T-helper 1 cell treated with Interleukin-12 subunit alpha and Interleukin-12 subunit beta and Interleukin-4 antibody, amounts not matched to agents 30 μg/mL and 1 μg/mL, for 36 hours (primary cell): ENCODE results near the gene CLDN3.
A peak's percentile ranks its signal among the peaks of the same experiment; 100 is the strongest.
"Not testable (repeated sequence)": the region's sequence is repeated elsewhere in the genome, so short reads cannot be mapped to it uniquely, and the experiment has no call there.

ENCODE experiments used
- H3K27ac Mint-ChIP-seq: one replicate; pipeline ENCODE4 v1.8.0; 2021; ENCODE audit warnings: mild to moderate bottlenecking, mixed read lengths
- H3K27me3 Mint-ChIP-seq: one replicate; pipeline ENCODE4 v1.8.0; 2021; ENCODE audit warnings: low read depth, mixed read lengths
- H3K36me3 Mint-ChIP-seq: one replicate; pipeline ENCODE4 v1.8.0; 2021; ENCODE audit warnings: low read depth, mixed read lengths
- H3K4me1 Mint-ChIP-seq: one replicate; pipeline ENCODE4 v1.8.0; 2021; ENCODE audit warnings: low read depth, mixed read lengths
- H3K4me3 Mint-ChIP-seq: one replicate; pipeline ENCODE4 v1.8.0; 2021; ENCODE audit warnings: mild to moderate bottlenecking, moderate library complexity, mixed read lengths
- H3K9me3 Mint-ChIP-seq: one replicate; pipeline ENCODE4 v1.8.0; 2021; ENCODE audit warnings: mixed read lengths

CLDN3 gene

DNA sequence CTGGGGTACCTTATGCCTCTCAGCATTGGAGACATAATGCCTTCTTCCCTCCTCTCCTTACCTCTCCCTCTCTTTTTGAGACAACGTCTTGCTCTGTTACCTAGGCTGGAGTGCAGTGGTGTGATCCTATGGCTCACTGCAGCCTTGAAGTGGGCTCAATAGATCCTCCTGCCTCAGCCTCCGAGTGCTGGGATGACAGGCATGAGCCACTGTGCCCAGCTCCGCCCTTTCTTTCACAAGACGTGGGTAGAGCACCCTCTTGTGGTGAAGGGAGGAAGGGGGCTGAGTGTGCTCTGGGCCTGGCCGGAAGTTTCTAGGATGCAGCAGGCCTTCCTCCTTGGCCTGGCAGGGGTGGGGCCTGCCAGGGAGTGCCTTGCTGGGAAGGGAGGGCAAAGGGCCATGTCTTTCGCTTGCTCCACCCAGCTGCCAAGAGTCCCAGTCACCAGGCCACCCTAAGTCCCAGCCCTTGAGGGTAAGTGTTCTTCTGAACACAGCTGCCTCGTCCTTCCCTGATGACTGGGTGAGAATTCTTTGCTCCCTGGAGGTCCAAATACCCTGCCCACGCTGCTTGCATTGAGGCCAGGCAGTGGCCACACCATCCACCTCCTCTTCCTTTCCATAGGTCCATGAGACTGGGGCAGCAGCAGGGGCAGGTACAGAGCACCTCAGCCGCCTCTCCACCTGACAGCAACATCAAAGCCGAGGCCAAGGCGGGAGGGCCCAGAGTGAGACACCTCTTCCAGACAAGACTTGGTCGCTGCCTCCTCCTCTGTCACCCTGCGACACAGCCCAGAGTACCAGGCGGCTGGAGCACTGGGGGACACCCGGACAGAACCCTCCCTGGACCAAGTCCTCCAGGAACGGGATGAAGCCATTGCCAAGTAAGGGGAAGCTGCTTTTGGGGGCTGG lies 35.2 kb downstream of the CLDN3 start:
- no peak overlapping the region for H3K27ac Mint-ChIP-seq
- no peaks in the 10 kb centered on the region for H3K27me3 Mint-ChIP-seq
- H3K4me3 Mint-ChIP-seq, result no peak overlapping the region
- H3K36me3 Mint-ChIP-seq, result peaks cover 3% of the 10 kb centered on the region
- peaks cover 15% of the 10 kb centered on the region for H3K4me1 Mint-ChIP-seq
- H3K9me3 Mint-ChIP-seq, result no peaks in the 10 kb centered on the region

DNA sequence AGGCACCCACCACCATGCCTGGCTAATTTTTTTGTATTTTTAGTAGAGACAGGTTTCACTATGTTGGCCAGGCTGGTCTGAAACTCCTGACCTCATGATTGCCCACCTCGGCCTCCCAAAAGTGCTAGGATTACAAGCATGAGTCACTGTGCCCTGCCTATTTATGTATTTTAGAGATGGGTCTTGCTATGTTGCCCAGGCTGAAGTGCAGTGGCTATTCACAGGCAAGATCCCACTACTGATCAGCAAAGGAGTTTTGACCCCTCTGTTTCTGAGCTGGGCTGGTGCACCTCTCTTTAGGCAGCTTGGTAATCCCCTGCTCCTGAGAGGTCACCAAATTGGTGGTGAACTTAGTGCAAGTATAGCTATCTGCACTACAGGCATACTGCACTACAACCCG lies 37.7 kb downstream of the CLDN3 start:
- peaks cover 7% of the 10 kb centered on the region for H3K27me3 Mint-ChIP-seq
- H3K27ac Mint-ChIP-seq, result no peak overlapping the region
- H3K4me3 Mint-ChIP-seq, result no peak overlapping the region
- H3K4me1 Mint-ChIP-seq, result peaks cover 8% of the 10 kb centered on the region
- H3K36me3 Mint-ChIP-seq, result peaks cover 3% of the 10 kb centered on the region
- H3K9me3 Mint-ChIP-seq, result no peaks in the 10 kb centered on the region

DNA sequence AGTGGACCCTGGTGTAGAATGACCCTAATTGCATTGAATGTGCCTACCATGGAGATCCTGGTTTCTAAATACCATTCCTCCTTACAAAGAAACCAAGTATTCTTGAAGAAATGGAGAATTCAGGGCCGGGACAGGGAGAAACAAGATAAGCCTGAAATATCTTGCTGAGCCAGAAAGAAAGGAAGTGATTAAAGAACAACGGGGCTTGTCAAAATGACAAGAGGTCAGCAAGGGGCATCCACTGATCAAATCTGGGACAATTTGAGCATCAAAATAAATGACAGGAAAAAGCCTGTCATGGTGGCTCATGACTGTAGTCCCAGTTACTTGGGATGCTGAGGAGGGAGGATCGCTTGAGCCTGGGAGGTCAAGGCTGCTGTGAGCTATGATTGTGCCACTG lies 39.6 kb downstream of the CLDN3 start:
- no peaks in the 10 kb centered on the region for H3K36me3 Mint-ChIP-seq
- no peak overlapping the region for H3K4me3 Mint-ChIP-seq
- peaks cover 3% of the 10 kb centered on the region for H3K4me1 Mint-ChIP-seq
- peaks cover 7% of the 10 kb centered on the region for H3K27me3 Mint-ChIP-seq
- no peaks in the 10 kb centered on the region for H3K9me3 Mint-ChIP-seq
- H3K27ac Mint-ChIP-seq, result no peak overlapping the region

DNA sequence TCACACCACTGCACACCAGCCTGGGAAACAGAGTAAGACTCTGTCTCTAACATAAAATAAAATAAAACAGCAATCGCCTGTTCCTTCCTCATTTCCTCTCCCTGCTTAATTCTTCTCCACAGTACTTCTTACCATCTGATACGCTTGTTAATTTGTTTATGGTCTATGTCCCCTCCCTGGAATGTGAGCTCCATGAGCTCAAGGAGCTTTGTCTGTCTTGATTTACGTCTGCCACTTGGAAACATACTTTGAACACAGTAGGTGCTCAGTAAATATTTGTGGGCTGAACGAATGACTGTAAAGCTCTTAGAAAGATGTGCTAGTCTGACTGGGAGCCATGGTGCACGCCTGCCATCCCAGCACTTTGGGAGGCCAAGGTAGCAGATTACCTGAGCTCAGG lies 41.5 kb downstream of the CLDN3 start:
- Mint-ChIP-seq H3K36me3 (no peaks in the 10 kb centered on the region), H3K4me3 (no peak overlapping the region), H3K4me1 (no peaks in the 10 kb centered on the region), H3K9me3 (no peaks in the 10 kb centered on the region), H3K27me3 (peaks cover 11% of the 10 kb centered on the region), H3K27ac (no peak overlapping the region)

DNA sequence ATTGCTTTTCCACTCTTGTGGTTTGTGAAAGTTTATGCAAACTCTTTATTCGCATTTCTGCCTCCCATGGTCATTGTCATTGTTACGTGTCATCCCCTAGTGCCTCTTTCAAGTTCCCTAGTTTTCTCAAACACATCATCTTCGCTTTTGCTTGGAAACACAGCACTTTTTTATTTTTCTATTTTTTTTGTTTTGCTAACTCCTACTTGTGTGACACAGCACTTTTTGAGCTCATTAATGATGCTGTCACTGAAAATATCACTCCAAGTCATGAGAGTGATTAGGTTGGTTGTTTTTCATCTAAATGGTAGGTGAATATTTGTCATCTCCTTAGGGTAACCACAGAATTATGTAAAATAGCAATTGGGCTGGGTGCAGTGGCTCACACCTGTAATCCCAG lies 42.1 kb downstream of the CLDN3 start:
- Mint-ChIP-seq H3K27me3 (peaks cover 11% of the 10 kb centered on the region), H3K9me3 (no peaks in the 10 kb centered on the region), H3K36me3 (no peaks in the 10 kb centered on the region), H3K4me3 (no peak overlapping the region), H3K4me1 (no peaks in the 10 kb centered on the region), H3K27ac (no peak overlapping the region)

DNA sequence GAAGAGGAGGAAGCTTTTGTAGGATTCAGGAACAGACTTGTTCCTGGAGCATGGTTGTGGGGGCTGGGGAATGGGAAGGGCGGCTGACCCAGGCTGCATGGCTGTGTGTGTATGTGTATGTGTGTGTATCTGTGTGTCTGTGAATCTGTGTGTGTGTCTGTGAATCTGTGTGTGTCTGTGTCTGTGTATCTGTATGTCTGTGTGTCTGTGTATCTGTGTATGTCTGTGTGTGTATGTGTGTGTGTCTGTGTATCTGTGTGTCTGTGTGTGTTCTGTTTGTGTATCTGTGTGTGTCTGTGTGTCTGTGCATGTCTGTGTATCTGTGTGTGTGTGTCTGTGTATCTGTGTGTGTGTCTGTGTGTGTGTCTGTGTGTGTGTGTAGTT lies 44.0 kb downstream of the CLDN3 start:
- Mint-ChIP-seq H3K4me1 (no peaks in the 10 kb centered on the region), H3K4me3 (no peak overlapping the region), H3K27me3 (peaks cover 20% of the 10 kb centered on the region), H3K9me3 (no peaks in the 10 kb centered on the region), H3K36me3 (no peaks in the 10 kb centered on the region), H3K27ac (no peak overlapping the region)

DNA sequence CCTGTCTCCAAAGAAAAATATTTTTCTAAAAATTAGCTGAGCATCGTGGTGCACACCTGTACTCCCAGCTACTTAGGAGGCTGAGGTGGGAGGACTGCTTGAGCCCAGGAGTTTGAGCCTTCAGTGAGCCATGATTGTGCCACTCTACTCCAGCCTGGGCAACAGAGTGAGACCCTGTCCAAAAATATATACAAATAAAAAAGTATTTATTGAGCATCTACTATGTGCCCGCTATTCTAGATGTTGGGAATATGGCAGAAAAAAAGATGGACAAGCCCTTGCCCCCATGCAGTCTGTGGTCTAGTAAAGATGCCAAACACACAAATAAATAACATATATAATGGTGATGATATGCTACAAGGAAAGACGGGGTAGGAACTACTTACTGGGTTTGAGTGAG lies 46.3 kb downstream of the CLDN3 start:
- Mint-ChIP-seq H3K9me3 (no peaks in the 10 kb centered on the region), H3K27ac (no peak overlapping the region), H3K4me3 (no peak overlapping the region), H3K4me1 (peaks cover 5% of the 10 kb centered on the region), H3K36me3 (no peaks in the 10 kb centered on the region), H3K27me3 (peaks cover 29% of the 10 kb centered on the region)

DNA sequence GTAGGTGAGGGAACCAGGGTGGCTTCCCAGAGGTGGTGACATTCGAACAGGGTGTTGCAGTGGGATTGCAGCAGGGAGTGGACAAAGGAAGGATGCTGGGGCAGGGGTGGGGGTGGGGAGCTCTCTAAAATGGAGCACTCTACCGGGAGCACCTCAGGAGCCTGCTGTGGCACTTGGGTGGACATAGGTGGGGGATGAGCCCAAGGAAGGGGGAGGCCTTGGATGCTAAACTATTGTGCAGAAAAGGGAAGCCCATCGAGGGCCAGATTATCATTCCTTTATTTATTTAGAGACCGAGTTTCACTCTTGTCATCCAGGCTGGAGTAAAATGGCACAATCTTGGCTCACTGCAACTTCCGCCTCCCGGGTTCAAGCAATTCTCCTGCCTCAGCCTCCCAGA lies 47.3 kb downstream of the CLDN3 start:
- no peaks in the 10 kb centered on the region for H3K9me3 Mint-ChIP-seq
- peaks cover 26% of the 10 kb centered on the region for H3K27me3 Mint-ChIP-seq
- H3K27ac Mint-ChIP-seq, result no peak overlapping the region
- H3K36me3 Mint-ChIP-seq, result no peaks in the 10 kb centered on the region
- no peak overlapping the region for H3K4me3 Mint-ChIP-seq
- peaks cover 10% of the 10 kb centered on the region for H3K4me1 Mint-ChIP-seq

DNA sequence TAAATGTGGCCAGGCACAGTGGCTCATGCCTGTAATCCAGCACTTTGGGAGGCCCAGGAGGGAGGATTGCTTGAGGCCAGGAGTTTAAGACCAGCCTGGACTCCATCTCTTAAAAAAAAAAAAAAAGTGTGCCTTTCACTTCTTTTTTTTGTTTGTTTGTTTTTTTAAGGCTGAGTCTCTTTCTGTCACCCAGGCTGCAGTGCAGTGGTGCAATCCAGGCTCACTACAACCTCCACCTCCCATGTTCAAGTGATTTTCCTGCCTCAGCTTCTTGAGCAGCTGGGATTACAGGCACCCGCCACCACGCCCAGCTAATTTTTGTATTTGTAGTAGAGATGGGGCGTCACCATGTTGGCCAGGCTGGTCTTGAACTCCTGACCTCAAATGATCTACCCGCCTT lies 47.9 kb downstream of the CLDN3 start:
- H3K9me3 Mint-ChIP-seq, H3K36me3 Mint-ChIP-seq, H3K4me3 Mint-ChIP-seq, H3K27ac Mint-ChIP-seq: not testable (repeated sequence)
- H3K4me1 Mint-ChIP-seq, result peaks cover 13% of the 10 kb centered on the region
- peaks cover 27% of the 10 kb centered on the region for H3K27me3 Mint-ChIP-seq

DNA sequence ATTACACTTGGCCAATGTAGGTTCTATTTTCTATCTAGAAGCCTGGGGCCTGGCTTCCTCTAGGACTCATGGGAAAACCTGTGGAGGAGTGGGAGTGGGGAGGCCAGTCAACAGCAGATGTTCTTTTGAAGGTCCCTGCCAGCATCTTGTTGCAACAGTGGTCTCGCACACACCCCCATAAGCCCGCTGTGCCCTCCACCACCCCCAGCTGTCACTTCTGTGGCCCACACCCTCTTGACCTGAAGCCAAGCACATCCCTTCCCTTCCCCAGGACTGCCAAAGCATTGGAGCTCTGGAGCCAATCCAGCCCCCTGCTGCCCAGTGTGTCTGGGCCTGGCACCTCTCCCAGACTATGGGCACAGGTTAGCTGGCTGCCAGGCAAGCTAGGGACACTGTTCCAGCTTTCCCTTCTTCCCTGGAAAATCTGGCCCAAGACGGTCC lies 48.7 kb downstream of the CLDN3 start:
- H3K36me3 Mint-ChIP-seq, result no peaks in the 10 kb centered on the region
- H3K27me3 Mint-ChIP-seq, result peaks cover 27% of the 10 kb centered on the region

DNA sequence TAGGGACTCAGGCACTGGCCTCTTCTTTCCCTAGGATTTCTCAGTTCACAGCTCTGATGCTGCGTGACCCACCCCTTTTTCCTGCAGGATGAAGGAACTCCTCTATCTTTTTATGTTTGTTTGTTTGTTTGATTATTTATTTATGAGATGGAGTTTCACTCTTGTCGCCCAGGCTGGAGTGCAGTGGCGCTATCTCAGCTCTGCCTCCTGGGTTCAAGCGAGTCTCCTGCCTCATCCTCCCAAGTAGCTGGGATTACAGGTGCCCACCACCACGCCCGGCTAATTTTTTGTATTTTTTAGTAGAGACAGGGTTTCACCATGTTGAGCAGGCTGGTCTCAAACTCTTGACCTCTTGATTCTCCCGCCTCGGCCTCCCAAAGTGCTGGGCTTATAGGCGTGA lies 49.6 kb downstream of the CLDN3 start:
- peak overlapping the region; percentile 62 for H3K27ac Mint-ChIP-seq
- not testable (repeated sequence) for H3K9me3 Mint-ChIP-seq, H3K36me3 Mint-ChIP-seq
- H3K4me3 Mint-ChIP-seq, result peak overlapping the region; percentile 83
- H3K27me3 Mint-ChIP-seq, result peaks cover 27% of the 10 kb centered on the region
- peaks cover 24% of the 10 kb centered on the region for H3K4me1 Mint-ChIP-seq

More for the DNA sequence above, 48.7 kb downstream of the CLDN3 start:
- H3K27ac Mint-ChIP-seq, result peak overlapping the region; percentile 49
- peak overlapping the region; percentile 61 for H3K4me3 Mint-ChIP-seq
- no peaks in the 10 kb centered on the region for H3K9me3 Mint-ChIP-seq
- H3K4me1 Mint-ChIP-seq, result peaks cover 18% of the 10 kb centered on the region

DNA sequence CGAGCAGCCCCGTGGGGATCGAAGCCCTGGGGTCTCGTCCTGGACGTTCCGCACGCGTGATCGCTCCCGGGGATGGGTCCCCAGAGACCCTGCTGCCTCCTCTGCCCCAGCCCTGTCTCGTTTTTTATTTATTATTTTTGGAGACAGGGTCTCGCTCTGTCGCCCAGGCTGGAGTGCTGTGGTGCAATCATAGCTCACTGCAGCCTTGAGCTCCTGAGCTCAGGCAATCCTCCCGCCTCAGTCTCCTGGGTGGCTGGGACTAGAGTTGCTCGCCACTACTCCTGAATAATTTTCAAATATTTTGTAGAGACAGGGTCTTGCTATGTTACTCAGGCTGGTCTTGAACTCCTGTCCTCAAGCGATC lies 50.3 kb downstream of the CLDN3 start:
- peaks cover 25% of the 10 kb centered on the region for H3K27me3 Mint-ChIP-seq
- peaks cover 24% of the 10 kb centered on the region for H3K4me1 Mint-ChIP-seq
- H3K9me3 Mint-ChIP-seq, result no peaks in the 10 kb centered on the region
- no peaks in the 10 kb centered on the region for H3K36me3 Mint-ChIP-seq
- H3K4me3 Mint-ChIP-seq, result peak overlapping the region; percentile 83
- no peak overlapping the region for H3K27ac Mint-ChIP-seq
